ENCODE results near the gene CDH4.

DNA sequence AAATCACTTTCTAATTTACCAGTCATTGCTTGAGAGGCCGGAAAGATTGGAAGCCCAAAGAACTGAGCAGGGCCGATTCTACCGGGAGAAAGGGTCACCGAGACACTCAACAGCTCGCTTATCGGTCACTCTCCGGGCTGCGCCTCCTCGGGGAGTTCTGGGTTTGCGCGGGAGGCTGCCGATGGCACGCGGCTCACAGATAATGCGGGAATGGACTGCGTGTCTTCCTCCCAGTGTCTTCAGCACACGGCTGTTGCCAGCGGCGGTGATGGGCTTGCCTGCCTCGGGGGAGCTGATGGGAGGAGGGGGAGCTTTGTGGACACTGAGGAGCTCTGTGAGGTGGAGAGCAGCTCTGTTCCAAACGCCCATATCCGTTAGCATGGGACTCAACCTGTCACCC is 314.6 kb downstream of the CDH4 start:
- TF ChIP-seq, protein P1, sequence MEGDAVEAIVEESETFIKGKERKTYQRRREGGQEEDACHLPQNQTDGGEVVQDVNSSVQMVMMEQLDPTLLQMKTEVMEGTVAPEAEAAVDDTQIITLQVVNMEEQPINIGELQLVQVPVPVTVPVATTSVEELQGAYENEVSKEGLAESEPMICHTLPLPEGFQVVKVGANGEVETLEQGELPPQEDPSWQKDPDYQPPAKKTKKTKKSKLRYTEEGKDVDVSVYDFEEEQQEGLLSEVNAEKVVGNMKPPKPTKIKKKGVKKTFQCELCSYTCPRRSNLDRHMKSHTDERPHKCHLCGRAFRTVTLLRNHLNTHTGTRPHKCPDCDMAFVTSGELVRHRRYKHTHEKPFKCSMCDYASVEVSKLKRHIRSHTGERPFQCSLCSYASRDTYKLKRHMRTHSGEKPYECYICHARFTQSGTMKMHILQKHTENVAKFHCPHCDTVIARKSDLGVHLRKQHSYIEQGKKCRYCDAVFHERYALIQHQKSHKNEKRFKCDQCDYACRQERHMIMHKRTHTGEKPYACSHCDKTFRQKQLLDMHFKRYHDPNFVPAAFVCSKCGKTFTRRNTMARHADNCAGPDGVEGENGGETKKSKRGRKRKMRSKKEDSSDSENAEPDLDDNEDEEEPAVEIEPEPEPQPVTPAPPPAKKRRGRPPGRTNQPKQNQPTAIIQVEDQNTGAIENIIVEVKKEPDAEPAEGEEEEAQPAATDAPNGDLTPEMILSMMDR (IDR thresholded peaks at IDR 0.05) = no peak
- TF ChIP-seq POLR2AphosphoS5 (IDR thresholded peaks at IDR 0.05) = no peak
- TF ChIP-seq POLR2A (IDR thresholded peaks at IDR 0.05) = no peak

Data from prostate gland (tissue), 2 donors.